SK-N-SH (cell line): Measurements from ENCODE around the gene THADA. TPM values are rescaled to one million over a fixed set of nuclear protein-coding genes. Genes with fewer than 3 reads are reported as not detected.

ENCODE experiments used
- CTCF ChIA-PET: fragments of 300-600, 350-600 bp; formaldehyde crosslinking; extraction: SDS; loops from one replicate; lab custom pipeline; 2021; lab: Yijun Ruan, JAX
- POLR2A ChIA-PET: fragments of 350-600 bp; sonication (Branson Sonifier 250); formaldehyde crosslinking; extraction: SDS; loops from one replicate; lab custom pipeline; 2020; ENCODE audit warnings: antibody characterized with exemption, inconsistent platforms; lab: Yijun Ruan, JAX
- DNase-seq: peaks from one replicate; pipeline ENCODE4 v3.0.0; 2012
- H2AFZ ChIP-seq: fragments of 200-600 bp; sonication (generic); 2 replicates; pipeline ENCODE4 v1.8.1; 2016; ENCODE audit warnings: antibody characterized with exemption, mild to moderate bottlenecking, low read depth
- H3F3A ChIP-seq: fragments of 200-600 bp; sonication (generic); replicated peaks from 2 replicates; pipeline ENCODE3; 2016; ENCODE audit warnings: antibody characterized with exemption, mild to moderate bottlenecking; ENCODE audit not compliant: insufficient read depth
- H3K27ac ChIP-seq, 2 experiments: fragments of 200-500 bp in 1 of 2; fragments of 200-600 bp in 1 of 2; sonication (Bioruptor generic) in 1 of 2; sonication (generic), shearing (Covaris generic) in 1 of 2; 2 replicates each; pipeline versions ENCODE4 v1.5.1 to v1.6.1; 2014 to 2016; ENCODE audit warnings: low read depth in 2 of 2, inconsistent platforms in 1 of 2, low read length in 1 of 2, mild to moderate bottlenecking in 1 of 2, mixed read lengths in 1 of 2
- H3K27me3 ChIP-seq: fragments of 200-600 bp; sonication (generic), shearing (Covaris generic); 2 replicates; pipeline ENCODE4 v1.6.1; 2016; ENCODE audit warnings: mixed run types; ENCODE audit not compliant: insufficient read depth
- H3K36me3 ChIP-seq, 2 experiments: fragments of 200-500 bp in 1 of 2; fragments of 200-600 bp in 1 of 2; sonication (Bioruptor generic) in 1 of 2; sonication (generic) in 1 of 2; replicated peaks in 1 of 2; 2 replicates each; pipeline versions ENCODE3 to v1.5.1; 2014 to 2016; ENCODE audit warnings: low read length in 1 of 2, mild to moderate bottlenecking in 1 of 2; ENCODE audit not compliant: insufficient read depth in 2 of 2, control insufficient read depth in 1 of 2
- H3K4me1 ChIP-seq, 2 experiments: fragments of 200-500 bp in 1 of 2; fragments of 200-600 bp in 1 of 2; sonication (Bioruptor generic) in 1 of 2; sonication (generic), shearing (Covaris generic) in 1 of 2; 2 replicates each; pipeline versions ENCODE4 v1.5.1 to v1.6.1; 2014 to 2016; ENCODE audit warnings: low read depth in 1 of 2, low read length in 1 of 2, mixed run types in 1 of 2; ENCODE audit not compliant: insufficient read depth in 2 of 2, control insufficient read depth in 1 of 2
- H3K4me2 ChIP-seq: fragments of 200-600 bp; sonication (generic), shearing (Covaris generic); 2 replicates; pipeline ENCODE4 v1.6.1; 2017; ENCODE audit warnings: mixed run types
- H3K4me3 ChIP-seq, 2 experiments: fragments of 200-500 bp in 1 of 2; fragments of 200-600 bp in 1 of 2; sonication (Bioruptor generic) in 1 of 2; sonication (generic), shearing (Covaris generic) in 1 of 2; 2 replicates each; pipeline versions ENCODE4 v1.5.1 to v1.8.1; 2014 to 2016; ENCODE audit warnings: low read depth in 2 of 2, inconsistent platforms in 1 of 2, low read length in 1 of 2, mild to moderate bottlenecking in 1 of 2, mixed read lengths in 1 of 2, moderate library complexity in 1 of 2
- H3K79me2 ChIP-seq: fragments of 200-600 bp; sonication (generic); 2 replicates; pipeline ENCODE4 v1.8.1; 2017; ENCODE audit warnings: mild to moderate bottlenecking; ENCODE audit not compliant: insufficient read depth
- H3K9ac ChIP-seq: fragments of 200-600 bp; sonication (generic); 2 replicates; pipeline ENCODE4 v1.6.1; 2017; ENCODE audit warnings: mixed run types
- H3K9me2 ChIP-seq: fragments of 200-600 bp; sonication (generic); 2 replicates; pipeline ENCODE4 v1.6.1; 2017; ENCODE audit warnings: mixed run types
- H3K9me3 ChIP-seq: fragments of 200-600 bp; sonication (generic); 2 replicates; pipeline ENCODE4 v1.6.1; 2017; ENCODE audit warnings: mixed run types, mild to moderate bottlenecking, moderate library complexity
- H4K20me1 ChIP-seq: fragments of 200-600 bp; sonication (generic); 2 replicates; pipeline ENCODE4 v1.6.1; 2017; ENCODE audit warnings: mild to moderate bottlenecking, mixed run types; ENCODE audit not compliant: insufficient read depth
- FOXM1 ChIP-seq: IDR thresholded peaks from 2 replicates; pipeline ENCODE4 v1.4.0; 2012; ENCODE audit warnings: low read depth, mild to moderate bottlenecking
- GATA2 ChIP-seq: sonication (generic); formaldehyde crosslinking; IDR thresholded peaks from 2 replicates; pipeline ENCODE4 v1.5.0; 2020; ENCODE audit warnings: mild to moderate bottlenecking, missing genetic modification reagents
- IRF3 ChIP-seq: fragments of 150-350 bp; IDR thresholded peaks from 2 replicates; pipeline ENCODE4 v1.6.1; 2016; ENCODE audit warnings: mild to moderate bottlenecking, low read depth, low read length
- MAX ChIP-seq: IDR thresholded peaks from 2 replicates; pipeline ENCODE4 v1.4.0; 2012; ENCODE audit warnings: low read depth
- RAD21 ChIP-seq: IDR thresholded peaks from 2 replicates; pipeline ENCODE4 v1.6.1; 2012; ENCODE audit warnings: mild to moderate bottlenecking, low read length
- RCOR1 ChIP-seq: fragments of 150-350 bp; IDR thresholded peaks from 2 replicates; pipeline ENCODE4 v1.6.1; 2017; ENCODE audit warnings: antibody characterized with exemption, low read length
- RXRA ChIP-seq: IDR thresholded peaks from 2 replicates; pipeline ENCODE4 v1.4.0; 2012; ENCODE audit warnings: low read depth, mild to moderate bottlenecking, borderline replicate concordance
- TAF1 ChIP-seq: IDR thresholded peaks from 2 replicates; pipeline ENCODE4 v1.6.1; 2012; ENCODE audit warnings: low read depth, mild to moderate bottlenecking, low read length, moderate library complexity, borderline replicate concordance
- TCF12 ChIP-seq: IDR thresholded peaks from 2 replicates; pipeline ENCODE4 v1.4.0; 2012
- TEAD4 ChIP-seq: IDR thresholded peaks from 2 replicates; pipeline ENCODE4 v1.4.0; 2012; ENCODE audit warnings: mild to moderate bottlenecking, borderline replicate concordance; ENCODE audit not compliant: insufficient read depth
- USF1 ChIP-seq: IDR thresholded peaks from 2 replicates; pipeline ENCODE4 v1.4.0; 2012; ENCODE audit warnings: low read depth, borderline replicate concordance
- WGBS: methylation state at CpG from one replicate; pipeline ENCODE4 v1.1.6; 2017; ENCODE audit warnings: low lambda C conversion rate; 5-methylcytosine and 5-hydroxymethylcytosine counted together
- polyA plus RNA-seq, 3 experiments: library from polyadenylated mRNA; depleted of rRNA; stranded (reverse); fragments of >200 nt; gene quantifications; 2 replicates each; pipeline ENCODE4 v1.2.3, GENCODE V29; 2012
- TF ChIP-seq, protein P1 (sequence below): fragments of 200-600 bp; sonication (generic); IDR thresholded peaks from 2 replicates; pipeline ENCODE4 v1.6.1; 2017; ENCODE audit warnings: antibody characterized with exemption, mild to moderate bottlenecking, moderate library complexity
- TF ChIP-seq, protein P2 (sequence below): IDR thresholded peaks from 2 replicates; pipeline ENCODE4; 2012

THADA gene
- polyA plus RNA-seq, 1 of the 3 experiments (the other 2 are of a cell fraction), result 25.6 TPM

DNA sequence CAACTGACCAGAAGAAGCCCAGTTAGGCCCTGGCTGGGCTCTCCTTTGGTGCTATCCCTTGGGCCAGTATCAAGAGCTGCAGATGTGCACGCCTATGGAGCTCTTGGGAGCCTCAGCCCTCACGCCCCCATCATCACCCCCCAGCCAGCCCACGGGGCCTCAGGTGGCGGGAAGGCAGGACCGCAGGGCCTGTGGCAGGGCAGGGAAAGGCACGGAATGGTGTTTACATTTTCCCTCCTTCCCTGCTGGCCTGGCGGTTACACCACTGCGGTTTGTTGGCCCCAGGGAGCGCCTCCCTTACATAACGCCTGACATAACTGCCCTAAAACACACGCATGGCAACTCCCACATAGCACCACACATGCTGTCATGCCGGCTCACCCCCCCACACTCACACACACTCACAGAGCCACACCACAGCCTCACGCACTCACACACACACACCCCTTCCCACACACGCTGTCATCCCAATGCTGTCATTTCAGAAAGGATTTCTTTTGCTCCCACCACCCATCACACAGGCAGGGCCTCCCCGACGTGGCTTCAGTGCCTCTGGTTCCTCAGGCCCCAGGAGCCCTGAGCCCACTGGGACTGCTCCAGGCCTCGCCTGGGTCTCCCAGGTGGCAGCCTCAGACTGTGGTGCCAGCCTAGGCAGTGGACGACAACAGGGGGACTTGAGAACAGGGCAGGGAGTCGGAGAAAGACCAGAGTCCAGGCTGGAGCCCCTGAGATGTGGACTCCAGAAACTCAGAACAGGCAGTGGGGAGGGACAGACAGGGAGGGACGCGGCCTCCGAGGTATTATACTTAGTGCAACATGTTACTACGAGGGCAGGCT is 385.2 kb downstream of the THADA start:
- Histone ChIP-seq H3K4me1 (no peaks in the 10 kb centered on the region), H3K36me3 (no peaks in the 10 kb centered on the region), H3K9ac (no peak overlapping the region), H3K9me3 (no peaks in the 10 kb centered on the region), H2AFZ (no peak overlapping the region), H4K20me1 (no peaks in the 10 kb centered on the region), H3K4me3 (no peak overlapping the region), H3K27me3 (no peaks in the 10 kb centered on the region), H3F3A (no peaks in the 10 kb centered on the region), H3K79me2 (no peaks in the 10 kb centered on the region), H3K27ac (no peak overlapping the region), H3K9me2 (no peaks in the 10 kb centered on the region), H3K4me2 (no peak overlapping the region)
- TF ChIP-seq FOXM1 (no peak), TCF12 (no peak)
- ChIA-PET CTCF (interaction anchor here (1.1 to 1.3 kb wide), 2 partner anchors 18 to 263 kb away, joined by 3 read pairs; no protein-coding TSS in a partner anchor), POLR2A (interaction anchor here (1.1 kb wide), 1 partner anchor 11 kb away, joined by 3 read pairs; no protein-coding TSS in a partner anchor)
- 95% methylated on average over 17 of the region's 23 CpGs for WGBS
- DNase-seq, result no peak

- no peak overlapping the region for H3K27ac ChIP-seq
- H3K79me2 ChIP-seq, result no peaks in the 10 kb centered on the region
- ChIA-PET POLR2A (interaction anchor here (1.1 kb wide), 1 partner anchor 11 kb away, joined by 3 read pairs; no protein-coding TSS in a partner anchor), CTCF (interaction anchor here (1.1 to 1.3 kb wide), 2 partner anchors 19 to 263 kb away, joined by 3 read pairs; no protein-coding TSS in a partner anchor)
- no peak overlapping the region for H3K4me3 ChIP-seq
- H4K20me1 ChIP-seq, result no peaks in the 10 kb centered on the region
- no peak for DNase-seq
- no peaks in the 10 kb centered on the region for H3K4me1 ChIP-seq
- H3K27me3 ChIP-seq, result no peaks in the 10 kb centered on the region
- no peaks in the 10 kb centered on the region for H3K9me2 ChIP-seq
- H3K9me3 ChIP-seq, result no peaks in the 10 kb centered on the region
- H3F3A ChIP-seq, result no peaks in the 10 kb centered on the region
- H3K9ac ChIP-seq, result no peak overlapping the region
- H3K4me2 ChIP-seq, result no peak overlapping the region
- no peaks in the 10 kb centered on the region for H3K36me3 ChIP-seq
- TF ChIP-seq USF1 (no peak), RAD21 (no peak), GATA2 (CRISPR knock-in tag) (no peak), IRF3 (no peak)
- 97% methylated on average over 6 of the region's 6 CpGs for WGBS
- no peak overlapping the region for H2AFZ ChIP-seq
These were observed 385.7 kb downstream of the THADA start for GRCh38 chr2:43210125-43210466.

GRCh38 chr2:43209204-43209717 is 386.6 kb downstream of the THADA start:
- DNase-seq, result no peak
- no peaks in the 10 kb centered on the region for H3F3A ChIP-seq
- ChIA-PET CTCF (interaction anchor here (1.1 to 4.4 kb wide), 2 partner anchors 8 to 262 kb away, joined by 3 to 22 read pairs; no protein-coding TSS in a partner anchor), POLR2A (interaction anchor here (1.1 kb wide), 1 partner anchor 12 kb away, joined by 3 read pairs; no protein-coding TSS in a partner anchor)
- no peaks in the 10 kb centered on the region for H3K36me3 ChIP-seq
- no peak overlapping the region for H3K4me3 ChIP-seq
- no peak overlapping the region for H3K9ac ChIP-seq
- no peaks in the 10 kb centered on the region for H3K9me2 ChIP-seq
- H3K79me2 ChIP-seq, result no peaks in the 10 kb centered on the region
- H2AFZ ChIP-seq, result no peak overlapping the region
- no peaks in the 10 kb centered on the region for H3K9me3 ChIP-seq
- no peaks in the 10 kb centered on the region for H3K27me3 ChIP-seq
- H3K4me2 ChIP-seq, result no peak overlapping the region
- no peaks in the 10 kb centered on the region for H3K4me1 ChIP-seq
- no peak overlapping the region for H3K27ac ChIP-seq
- H4K20me1 ChIP-seq, result no peaks in the 10 kb centered on the region
- WGBS, result 86% methylated on average over 5 of the region's 5 CpGs
- no peak for TF ChIP-seq RCOR1
- TF ChIP-seq MAX, result no peak
- TF ChIP-seq, protein P1, sequence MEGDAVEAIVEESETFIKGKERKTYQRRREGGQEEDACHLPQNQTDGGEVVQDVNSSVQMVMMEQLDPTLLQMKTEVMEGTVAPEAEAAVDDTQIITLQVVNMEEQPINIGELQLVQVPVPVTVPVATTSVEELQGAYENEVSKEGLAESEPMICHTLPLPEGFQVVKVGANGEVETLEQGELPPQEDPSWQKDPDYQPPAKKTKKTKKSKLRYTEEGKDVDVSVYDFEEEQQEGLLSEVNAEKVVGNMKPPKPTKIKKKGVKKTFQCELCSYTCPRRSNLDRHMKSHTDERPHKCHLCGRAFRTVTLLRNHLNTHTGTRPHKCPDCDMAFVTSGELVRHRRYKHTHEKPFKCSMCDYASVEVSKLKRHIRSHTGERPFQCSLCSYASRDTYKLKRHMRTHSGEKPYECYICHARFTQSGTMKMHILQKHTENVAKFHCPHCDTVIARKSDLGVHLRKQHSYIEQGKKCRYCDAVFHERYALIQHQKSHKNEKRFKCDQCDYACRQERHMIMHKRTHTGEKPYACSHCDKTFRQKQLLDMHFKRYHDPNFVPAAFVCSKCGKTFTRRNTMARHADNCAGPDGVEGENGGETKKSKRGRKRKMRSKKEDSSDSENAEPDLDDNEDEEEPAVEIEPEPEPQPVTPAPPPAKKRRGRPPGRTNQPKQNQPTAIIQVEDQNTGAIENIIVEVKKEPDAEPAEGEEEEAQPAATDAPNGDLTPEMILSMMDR, result no peak
- no peak for TF ChIP-seq USF1
- no peak for TF ChIP-seq RXRA
- TF ChIP-seq TAF1, result no peak
- no peak for TF ChIP-seq TEAD4
- TF ChIP-seq, protein P2, sequence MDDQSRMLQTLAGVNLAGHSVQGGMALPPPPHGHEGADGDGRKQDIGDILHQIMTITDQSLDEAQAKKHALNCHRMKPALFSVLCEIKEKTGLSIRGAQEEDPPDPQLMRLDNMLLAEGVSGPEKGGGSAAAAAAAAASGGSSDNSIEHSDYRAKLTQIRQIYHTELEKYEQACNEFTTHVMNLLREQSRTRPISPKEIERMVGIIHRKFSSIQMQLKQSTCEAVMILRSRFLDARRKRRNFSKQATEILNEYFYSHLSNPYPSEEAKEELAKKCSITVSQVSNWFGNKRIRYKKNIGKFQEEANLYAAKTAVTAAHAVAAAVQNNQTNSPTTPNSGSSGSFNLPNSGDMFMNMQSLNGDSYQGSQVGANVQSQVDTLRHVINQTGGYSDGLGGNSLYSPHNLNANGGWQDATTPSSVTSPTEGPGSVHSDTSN, result no peak
